Upper lobe of right lung (tissue), 1 donor: Measurements from ENCODE around the gene PPP2R5E. TPM values are rescaled to one million over a fixed set of nuclear protein-coding genes. Genes with fewer than 3 reads are reported as not detected.

Experiments used
- ATAC-seq: fragments of 200-7000 bp; cut with Tn5 transposase; one replicate; pipeline ENCODE4 v1.9.1; 2020; ENCODE audit warnings: mild to moderate bottlenecking, moderate library complexity
- DNase-seq: peaks from one replicate; pipeline ENCODE4 v3.0.0-alpha.2; 2020
- H3K27ac ChIP-seq: fragments of 200-600 bp; one replicate; pipeline ENCODE4 v1.8.0; 2022
- H3K27me3 ChIP-seq: fragments of 200-600 bp; one replicate; pipeline ENCODE4 v1.8.0; 2022; ENCODE audit warnings: mild to moderate bottlenecking
- H3K36me3 ChIP-seq: fragments of 200-600 bp; one replicate; pipeline ENCODE4 v1.8.0; 2022
- H3K4me1 ChIP-seq: fragments of 200-600 bp; one replicate; pipeline ENCODE4 v1.8.0; 2022
- H3K4me3 ChIP-seq: fragments of 200-600 bp; one replicate; pipeline ENCODE4 v1.8.0; 2022; ENCODE audit warnings: mild to moderate bottlenecking
- H3K9me3 ChIP-seq: fragments of 200-600 bp; one replicate; pipeline ENCODE4 v1.8.0; 2022
- intact Hi-C: fragments of 100-400 bp; cut with DNase I; formaldehyde crosslinking; loops from one replicate; pipeline ENCODE4 v1.11.0; 2022
- total RNA-seq: library from RNA; stranded (reverse); fragmentation: NEBNext Ultra II Directional; extraction: Animal tissue kit (Norgen Biotek cat#: 25700); gene quantifications from one replicate; pipeline ENCODE4 v1.2.1, GENCODE V29; 2021
- TF ChIP-seq, protein P1 (sequence below): fragments of 200-600 bp; IDR thresholded peaks from one replicate; pipeline ENCODE4 v1.8.0; 2022; ENCODE audit warnings: antibody characterized with exemption
- donor health status: DM: no; HTN: yes; CAD: no; lungs with severe emphysema.

PPP2R5E gene
- total RNA-seq, 1 donor from 2014 or later = 46.0 TPM

DNA sequence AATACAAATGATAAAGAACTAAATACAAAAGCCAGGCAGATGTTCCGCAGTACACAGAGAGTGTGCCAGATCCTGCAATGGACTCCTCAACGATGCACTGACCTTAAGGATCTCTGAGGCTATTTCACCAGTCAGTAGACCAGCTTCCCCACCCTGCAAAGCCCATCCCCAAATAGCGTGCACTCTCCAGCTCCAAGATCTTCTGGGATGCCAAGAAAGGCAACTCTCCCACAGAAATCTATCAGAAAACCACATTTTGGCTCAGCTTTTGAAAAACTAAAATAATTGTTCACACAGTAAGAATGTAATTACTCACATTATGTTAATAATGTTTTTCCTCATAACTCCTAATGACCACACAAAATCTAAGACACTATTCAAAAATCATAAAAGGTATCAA, 90.4 kb downstream of the PPP2R5E start:
- Histone ChIP-seq H3K9me3 (no peaks in the 10 kb centered on the region), H3K4me1 (peaks cover 11% of the 10 kb centered on the region), H3K36me3 (no peaks in the 10 kb centered on the region), H3K27ac (no peak overlapping the region), H3K27me3 (no peaks in the 10 kb centered on the region), H3K4me3 (no peak overlapping the region)
- ATAC-seq (no peak), DNase-seq (no peak)
- intact Hi-C loops = no loop called here
- TF ChIP-seq, protein P1, sequence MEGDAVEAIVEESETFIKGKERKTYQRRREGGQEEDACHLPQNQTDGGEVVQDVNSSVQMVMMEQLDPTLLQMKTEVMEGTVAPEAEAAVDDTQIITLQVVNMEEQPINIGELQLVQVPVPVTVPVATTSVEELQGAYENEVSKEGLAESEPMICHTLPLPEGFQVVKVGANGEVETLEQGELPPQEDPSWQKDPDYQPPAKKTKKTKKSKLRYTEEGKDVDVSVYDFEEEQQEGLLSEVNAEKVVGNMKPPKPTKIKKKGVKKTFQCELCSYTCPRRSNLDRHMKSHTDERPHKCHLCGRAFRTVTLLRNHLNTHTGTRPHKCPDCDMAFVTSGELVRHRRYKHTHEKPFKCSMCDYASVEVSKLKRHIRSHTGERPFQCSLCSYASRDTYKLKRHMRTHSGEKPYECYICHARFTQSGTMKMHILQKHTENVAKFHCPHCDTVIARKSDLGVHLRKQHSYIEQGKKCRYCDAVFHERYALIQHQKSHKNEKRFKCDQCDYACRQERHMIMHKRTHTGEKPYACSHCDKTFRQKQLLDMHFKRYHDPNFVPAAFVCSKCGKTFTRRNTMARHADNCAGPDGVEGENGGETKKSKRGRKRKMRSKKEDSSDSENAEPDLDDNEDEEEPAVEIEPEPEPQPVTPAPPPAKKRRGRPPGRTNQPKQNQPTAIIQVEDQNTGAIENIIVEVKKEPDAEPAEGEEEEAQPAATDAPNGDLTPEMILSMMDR = no peak

DNA sequence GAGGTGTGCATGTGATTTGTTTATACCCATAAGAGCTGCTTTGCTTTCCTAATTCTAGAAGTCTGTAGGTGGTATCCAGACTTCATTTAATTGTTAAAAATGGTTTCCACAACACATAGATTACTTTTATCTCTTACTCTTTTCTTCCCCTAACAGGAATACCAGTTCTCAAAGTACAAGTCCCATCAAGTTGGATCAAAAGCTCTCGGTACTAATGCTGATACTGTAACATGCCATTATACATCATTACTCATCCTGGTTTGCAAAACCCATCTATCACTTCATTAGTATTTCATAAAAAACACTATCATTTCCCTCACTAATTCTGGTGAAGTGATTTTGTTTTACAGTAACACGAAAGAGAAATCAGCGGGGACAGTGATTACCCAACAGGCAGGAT, 94.3 kb downstream of the PPP2R5E start:
- DNase-seq (no peak), ATAC-seq (no peak)
- Histone ChIP-seq H3K36me3 (no peaks in the 10 kb centered on the region), H3K4me3 (no peak overlapping the region), H3K27ac (no peak overlapping the region), H3K9me3 (no peaks in the 10 kb centered on the region), H3K4me1 (peaks cover 11% of the 10 kb centered on the region), H3K27me3 (no peaks in the 10 kb centered on the region)
- intact Hi-C loops = no loop called here
- TF ChIP-seq, protein P1 = no peak

DNA sequence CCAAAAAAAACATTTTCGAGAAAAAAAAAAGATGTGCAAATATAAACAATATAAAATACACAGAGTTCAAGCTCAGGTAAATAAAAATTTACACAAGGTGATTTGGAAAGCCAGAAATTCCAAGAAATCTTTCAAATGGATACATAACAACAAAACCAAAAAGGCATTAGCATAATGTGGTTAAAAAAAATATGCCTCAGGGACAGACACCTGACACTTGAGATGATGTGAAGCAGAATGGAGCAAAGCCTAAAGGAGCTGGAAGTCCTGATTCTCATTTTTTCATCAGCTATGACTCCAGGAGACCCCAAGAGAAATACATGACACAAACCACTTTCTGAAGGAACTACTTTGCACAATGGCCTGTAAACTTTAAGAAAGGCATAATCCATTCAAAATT, 98.6 kb downstream of the PPP2R5E start:
- TF ChIP-seq, protein P1 = no peak
- no peak overlapping the region for H3K4me3 ChIP-seq
- intact Hi-C loops = no loop called here
- H3K36me3 ChIP-seq = no peaks in the 10 kb centered on the region
- H3K27ac ChIP-seq = no peak overlapping the region
- H3K4me1 ChIP-seq = no peaks in the 10 kb centered on the region
- ATAC-seq (no peak), DNase-seq (no peak)
- no peaks in the 10 kb centered on the region for H3K27me3 ChIP-seq
- H3K9me3 ChIP-seq = no peaks in the 10 kb centered on the region

DNA sequence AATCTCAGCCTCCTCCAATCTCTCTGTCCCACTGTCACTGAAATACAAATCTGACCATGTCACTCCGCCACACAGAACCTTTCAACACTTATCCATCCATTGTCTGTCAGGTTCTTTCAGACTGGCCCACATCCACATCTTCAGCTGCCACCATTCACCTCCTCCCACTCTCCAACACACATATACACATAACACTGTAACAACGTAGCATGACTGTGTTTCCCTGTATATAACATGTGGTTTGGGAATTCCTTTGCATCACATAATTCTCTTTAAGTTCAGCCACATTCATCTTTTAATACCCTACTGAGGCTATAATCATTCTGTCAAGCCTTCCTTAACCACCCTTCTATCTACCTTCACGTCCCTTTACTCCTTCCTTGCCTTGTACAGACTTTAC, 99.2 kb downstream of the PPP2R5E start:
- H3K9me3 ChIP-seq = no peaks in the 10 kb centered on the region
- intact Hi-C loops = no loop called here
- peaks cover 3% of the 10 kb centered on the region for H3K4me1 ChIP-seq
- no peak for DNase-seq
- no peak for ATAC-seq
- no peak overlapping the region for H3K4me3 ChIP-seq
- no peaks in the 10 kb centered on the region for H3K27me3 ChIP-seq
- H3K27ac ChIP-seq = no peak overlapping the region
- TF ChIP-seq, protein P1 = no peak
- no peaks in the 10 kb centered on the region for H3K36me3 ChIP-seq

DNA sequence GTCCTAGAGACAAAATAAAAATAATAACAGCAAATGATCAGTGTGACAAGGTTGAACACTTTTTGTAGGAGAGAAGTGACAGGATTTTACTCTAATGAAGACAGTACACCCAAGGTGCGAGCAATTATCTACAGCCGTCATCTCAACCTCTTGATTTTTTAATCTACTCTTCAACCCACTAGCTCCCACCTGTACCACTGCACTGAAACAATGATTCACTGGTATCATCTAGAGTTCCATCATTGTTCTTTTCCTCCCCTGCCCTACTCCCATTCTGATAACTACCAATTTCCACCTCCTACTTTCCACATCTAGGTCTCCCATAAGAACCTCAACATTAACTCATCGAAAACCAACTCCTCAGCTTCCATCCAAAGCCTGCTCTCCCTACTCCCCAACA, 99.8 kb downstream of the PPP2R5E start:
- H3K36me3 ChIP-seq = no peaks in the 10 kb centered on the region
- intact Hi-C loops = no loop called here
- H3K27me3 ChIP-seq = no peaks in the 10 kb centered on the region
- H3K9me3 ChIP-seq = no peaks in the 10 kb centered on the region
- no peak overlapping the region for H3K4me3 ChIP-seq
- ATAC-seq = no peak
- DNase-seq = no peak
- peaks cover 9% of the 10 kb centered on the region for H3K4me1 ChIP-seq
- TF ChIP-seq, protein P1 = no peak
- H3K27ac ChIP-seq = no peak overlapping the region

DNA sequence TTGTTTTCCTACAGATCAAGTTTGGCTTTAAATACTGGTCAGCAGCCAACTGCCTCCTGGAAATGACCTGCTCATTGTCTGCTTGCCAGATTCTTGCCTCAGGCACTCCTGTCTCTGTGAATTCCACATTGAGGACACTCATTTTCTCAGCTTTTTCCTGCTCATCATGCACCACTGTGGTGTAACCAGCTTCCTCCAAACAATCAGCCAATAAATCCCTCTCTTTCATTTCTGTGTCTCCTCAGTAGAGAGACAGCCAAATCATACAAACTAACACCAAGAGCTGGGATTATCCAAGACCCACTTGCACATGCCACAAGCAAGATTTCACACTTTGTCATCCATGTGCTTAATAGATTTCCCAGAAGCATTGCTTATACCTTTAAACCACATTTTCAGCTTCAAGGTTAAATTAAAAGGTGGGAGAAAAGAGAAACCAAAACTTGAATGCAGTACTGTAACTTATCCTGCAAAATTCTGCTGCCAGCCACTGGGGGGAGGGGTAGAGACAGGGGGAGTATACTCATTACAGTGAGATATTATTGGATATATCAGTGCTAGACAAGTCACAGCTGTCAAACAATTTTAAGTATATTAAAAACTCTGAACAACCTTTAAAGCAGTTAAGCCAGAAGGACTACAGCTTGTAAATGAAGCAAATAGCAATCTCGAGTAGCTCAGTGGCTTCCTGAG, 105.0 kb downstream of the PPP2R5E start:
- TF ChIP-seq, protein P1 = peak; percentile 23
- peaks cover 46% of the 10 kb centered on the region for H3K4me1 ChIP-seq
- no peaks in the 10 kb centered on the region for H3K9me3 ChIP-seq
- ATAC-seq = peak; percentile 76
- no peaks in the 10 kb centered on the region for H3K27me3 ChIP-seq
- H3K36me3 ChIP-seq = no peaks in the 10 kb centered on the region
- no peak for DNase-seq
- intact Hi-C loops = no loop called here
- peak overlapping the region; percentile 73 for H3K27ac ChIP-seq
- peak overlapping the region; percentile 17 for H3K4me3 ChIP-seq
